ENCODE data around the gene CBY1.

The CBY1 gene

DNA sequence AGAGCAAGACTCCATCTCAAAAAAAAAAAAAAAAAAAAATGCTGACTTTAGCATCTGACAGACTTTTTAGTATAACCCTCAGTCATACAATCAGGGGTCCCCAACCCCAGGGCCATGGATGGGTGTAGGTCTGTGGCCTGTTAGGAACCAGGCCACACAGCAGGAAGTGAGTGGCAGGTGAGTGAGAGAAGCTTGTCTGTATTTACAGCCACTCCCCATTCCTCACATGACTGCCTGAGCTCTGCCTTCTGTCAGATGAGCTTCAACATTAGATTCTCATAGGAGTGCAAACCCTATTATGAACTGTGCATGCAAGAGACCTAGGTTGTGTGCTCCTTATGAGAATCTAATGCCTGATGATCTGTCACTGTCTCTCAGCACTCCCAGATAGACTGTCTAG, 3.6 kb upstream of the CBY1 start:
- H3K18ac ChIP-seq (ENCODE audit: low read length) = no peak overlapping the region
- H3K36me3 ChIP-seq (ENCODE audit: control insufficient read depth, insufficient read depth, low read length) = no peaks in the 10 kb centered on the region
- no peak overlapping the region for H3K4ac ChIP-seq (ENCODE audit: low read depth, low read length)
- H2BK5ac ChIP-seq (ENCODE audit: low read length) = no peak overlapping the region
- H3K4me1 ChIP-seq (ENCODE audit: control insufficient read depth, low read depth, low read length) = no peaks in the 10 kb centered on the region
- H3K27ac ChIP-seq (ENCODE audit: low read depth, low read length) = no peak overlapping the region
- no peak overlapping the region for H3K9ac ChIP-seq (ENCODE audit: low read length)
- no peak overlapping the region for H3K23ac ChIP-seq (ENCODE audit: low read length)
- H3K4me3 ChIP-seq (ENCODE audit: low read length) = no peak overlapping the region
- no peaks in the 10 kb centered on the region for H3K27me3 ChIP-seq (ENCODE audit: insufficient read depth, low read length, poor library complexity)
- H3K56ac ChIP-seq (ENCODE audit: low read length) = no peak overlapping the region
- peaks cover 2% of the 10 kb centered on the region for H3K79me1 ChIP-seq (ENCODE audit: low read length)
- H2BK120ac ChIP-seq (ENCODE audit: low read depth, low read length) = no peak overlapping the region
- no peak overlapping the region for H2AK5ac ChIP-seq (ENCODE audit: low read length)
- no peaks in the 10 kb centered on the region for H3K79me2 ChIP-seq (ENCODE audit: control insufficient read depth, insufficient read depth, low read length)
- H4K8ac ChIP-seq (ENCODE audit: low read depth, low read length) = no peak overlapping the region
- H4K5ac ChIP-seq (ENCODE audit: low read length) = no peak overlapping the region
- H2BK15ac ChIP-seq (replicated peaks; ENCODE audit: low read depth) = no peak overlapping the region
- no peak for DNase-seq
- H3K4me2 ChIP-seq (ENCODE audit: low read length) = no peak overlapping the region

DNA sequence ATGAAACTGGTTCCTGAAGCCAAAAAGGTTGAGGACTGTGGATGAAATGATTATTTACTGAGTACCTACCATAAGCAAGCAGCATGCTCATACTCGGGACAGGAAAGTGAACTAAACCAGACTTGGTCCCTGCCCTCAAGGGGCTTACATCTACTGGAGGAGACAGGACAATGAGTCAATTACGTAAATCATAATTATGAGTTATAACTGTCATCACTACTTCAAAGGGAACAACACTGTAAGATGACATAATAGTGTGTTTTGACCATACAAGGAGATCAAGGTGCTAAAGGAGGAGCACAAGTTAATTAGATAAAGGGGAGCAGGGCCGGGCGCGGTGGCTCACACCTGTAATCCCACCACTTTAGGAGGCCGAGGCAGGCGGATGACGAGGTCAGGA, 2.7 kb upstream of the CBY1 start:
- Histone ChIP-seq H4K5ac (ENCODE audit: low read length) (no peak overlapping the region), H2BK15ac (replicated peaks; ENCODE audit: low read depth) (no peak overlapping the region), H2BK120ac (ENCODE audit: low read depth, low read length) (no peak overlapping the region), H3K4ac (ENCODE audit: low read depth, low read length) (no peak overlapping the region), H3K4me3 (ENCODE audit: low read length) (no peak overlapping the region), H2BK5ac (ENCODE audit: low read length) (no peak overlapping the region), H3K56ac (ENCODE audit: low read length) (no peak overlapping the region), H3K4me1 (ENCODE audit: control insufficient read depth, low read depth, low read length) (no peaks in the 10 kb centered on the region), H3K27me3 (ENCODE audit: insufficient read depth, low read length, poor library complexity) (no peaks in the 10 kb centered on the region), H2AK5ac (ENCODE audit: low read length) (no peak overlapping the region), H3K36me3 (ENCODE audit: control insufficient read depth, insufficient read depth, low read length) (no peaks in the 10 kb centered on the region), H3K9ac (ENCODE audit: low read length) (no peak overlapping the region), H3K27ac (ENCODE audit: low read depth, low read length) (no peak overlapping the region), H3K79me2 (ENCODE audit: control insufficient read depth, insufficient read depth, low read length) (no peaks in the 10 kb centered on the region), H3K4me2 (ENCODE audit: low read length) (no peak overlapping the region), H3K23ac (ENCODE audit: low read length) (no peak overlapping the region), H4K8ac (ENCODE audit: low read depth, low read length) (no peak overlapping the region), H3K79me1 (ENCODE audit: low read length) (peaks cover 2% of the 10 kb centered on the region), H3K18ac (ENCODE audit: low read length) (no peak overlapping the region)
- no peak for DNase-seq
- no CpG with 5 or more reads among the region's 8 CpGs for WGBS (ENCODE audit: extremely low coverage, insufficient coverage, low lambda C conversion rate)

DNA sequence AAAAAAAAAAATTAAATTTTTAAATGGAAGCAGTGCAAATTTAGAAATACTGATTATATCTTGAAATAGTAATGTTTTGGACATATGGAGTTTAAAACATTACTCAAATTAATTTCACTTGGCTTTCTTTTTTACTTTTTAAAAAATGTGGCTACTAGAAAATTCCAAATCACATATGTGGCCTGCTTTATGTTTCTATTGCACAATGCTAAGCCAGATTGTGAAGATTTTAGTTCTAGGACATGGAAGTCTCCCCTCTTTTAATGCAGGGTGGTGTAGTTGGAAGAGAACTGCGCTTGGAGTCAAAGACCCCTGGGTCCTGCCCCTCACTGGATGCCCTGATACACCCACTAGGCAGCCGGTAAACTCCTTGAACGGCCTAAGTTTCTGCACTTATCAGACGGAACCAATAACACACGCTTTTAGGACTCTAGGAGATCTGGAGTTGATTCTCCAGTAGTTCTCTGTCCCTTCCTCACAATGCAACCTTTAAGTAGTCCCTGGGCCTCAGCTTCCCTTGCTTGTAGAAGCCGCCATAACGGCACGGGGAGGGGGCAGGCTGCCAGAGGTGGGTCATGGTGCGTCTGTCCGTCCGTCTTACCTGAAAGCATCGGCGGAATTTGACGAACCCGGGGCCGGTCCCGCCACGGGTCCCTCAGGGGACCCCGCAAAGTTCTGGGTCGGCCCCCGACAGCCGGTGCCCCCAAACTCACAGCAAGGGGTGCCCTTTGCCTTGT, 751 bp upstream of the CBY1 start:
- DNase-seq = no peak
- H3K4me3 ChIP-seq (ENCODE audit: low read length) = peak overlapping the region; percentile 67

DNA sequence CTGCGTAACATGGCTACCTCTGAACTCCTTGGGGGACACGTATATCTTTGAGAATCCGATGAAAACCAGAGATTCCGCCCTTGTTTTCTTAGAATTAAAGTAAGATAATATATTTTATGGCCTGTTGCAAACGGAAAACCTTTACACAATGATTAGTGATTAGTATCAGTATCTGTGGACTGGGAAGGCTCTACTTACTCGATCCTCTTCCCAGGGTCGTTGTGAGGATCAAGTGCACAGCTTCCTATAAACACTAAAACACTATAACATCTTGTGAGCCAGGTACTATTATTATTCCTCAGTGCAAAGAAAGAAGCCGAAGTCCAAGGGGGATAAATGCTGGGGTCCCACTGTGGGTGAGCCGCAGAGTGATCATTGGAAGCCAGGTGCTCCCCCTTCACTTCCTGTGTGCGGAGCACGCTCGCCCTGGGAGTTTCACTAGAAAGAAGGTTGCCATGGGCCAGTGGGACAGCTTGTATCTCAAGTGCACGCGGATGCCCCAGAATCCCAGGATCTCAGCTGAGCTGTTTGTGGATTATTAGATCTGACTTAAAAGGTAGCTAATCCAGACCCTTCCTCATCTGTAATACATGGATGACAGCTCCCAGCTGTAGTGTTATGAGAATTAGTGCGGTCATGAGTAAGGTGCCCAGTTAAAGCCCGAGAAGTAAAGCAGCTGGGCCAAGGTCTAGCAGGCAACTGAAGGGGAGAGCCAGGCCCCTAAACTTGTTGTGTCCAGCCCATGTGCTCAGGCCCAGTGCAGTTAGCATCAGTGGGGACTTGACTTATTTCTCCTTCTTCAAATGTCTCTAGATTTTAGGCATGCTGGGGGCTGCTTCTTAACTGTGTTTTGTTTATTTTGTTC, 839 bp downstream of the CBY1 start:
- Histone ChIP-seq H2BK120ac (ENCODE audit: low read depth, low read length) (no peak overlapping the region), H2AK5ac (ENCODE audit: low read length) (no peak overlapping the region), H3K36me3 (ENCODE audit: control insufficient read depth, insufficient read depth, low read length) (no peaks in the 10 kb centered on the region), H3K79me1 (ENCODE audit: low read length) (peaks cover 2% of the 10 kb centered on the region), H3K9ac (ENCODE audit: low read length) (peak overlapping the region; percentile 86), H3K4me3 (ENCODE audit: low read length) (peak overlapping the region; percentile 90), H4K5ac (ENCODE audit: low read length) (no peak overlapping the region), H3K4ac (ENCODE audit: low read depth, low read length) (no peak overlapping the region), H3K27me3 (ENCODE audit: insufficient read depth, low read length, poor library complexity) (no peaks in the 10 kb centered on the region), H3K23ac (ENCODE audit: low read length) (no peak overlapping the region), H2BK15ac (replicated peaks; ENCODE audit: low read depth) (no peak overlapping the region), H2BK5ac (ENCODE audit: low read length) (no peak overlapping the region), H4K8ac (ENCODE audit: low read depth, low read length) (no peak overlapping the region), H3K18ac (ENCODE audit: low read length) (no peak overlapping the region), H3K79me2 (ENCODE audit: control insufficient read depth, insufficient read depth, low read length) (no peaks in the 10 kb centered on the region), H3K27ac (ENCODE audit: low read depth, low read length) (no peak overlapping the region), H3K4me1 (ENCODE audit: control insufficient read depth, low read depth, low read length) (no peaks in the 10 kb centered on the region), H3K56ac (ENCODE audit: low read length) (peak overlapping the region; percentile 95), H3K4me2 (ENCODE audit: low read length) (peak overlapping the region; percentile 88)
- DNase-seq = peak; percentile 51
- no CpG with 5 or more reads among the region's 16 CpGs for WGBS (ENCODE audit: extremely low coverage, insufficient coverage, low lambda C conversion rate)

More for the DNA sequence above, 751 bp upstream of the CBY1 start:
- Histone ChIP-seq H3K27ac (ENCODE audit: low read depth, low read length) (no peak overlapping the region), H2BK120ac (ENCODE audit: low read depth, low read length) (no peak overlapping the region), H3K56ac (ENCODE audit: low read length) (peak overlapping the region; percentile 31), H3K4me2 (ENCODE audit: low read length) (peak overlapping the region; percentile 6), H3K9ac (ENCODE audit: low read length) (peak overlapping the region; percentile 42), H3K79me2 (ENCODE audit: control insufficient read depth, insufficient read depth, low read length) (no peaks in the 10 kb centered on the region), H3K4me1 (ENCODE audit: control insufficient read depth, low read depth, low read length) (no peaks in the 10 kb centered on the region), H3K23ac (ENCODE audit: low read length) (no peak overlapping the region), H2AK5ac (ENCODE audit: low read length) (no peak overlapping the region), H4K8ac (ENCODE audit: low read depth, low read length) (no peak overlapping the region), H3K4ac (ENCODE audit: low read depth, low read length) (no peak overlapping the region), H3K27me3 (ENCODE audit: insufficient read depth, low read length, poor library complexity) (no peaks in the 10 kb centered on the region), H3K79me1 (ENCODE audit: low read length) (peaks cover 2% of the 10 kb centered on the region), H4K5ac (ENCODE audit: low read length) (no peak overlapping the region), H3K36me3 (ENCODE audit: control insufficient read depth, insufficient read depth, low read length) (no peaks in the 10 kb centered on the region), H2BK15ac (replicated peaks; ENCODE audit: low read depth) (no peak overlapping the region), H3K18ac (ENCODE audit: low read length) (no peak overlapping the region), H2BK5ac (ENCODE audit: low read length) (no peak overlapping the region)
- WGBS (ENCODE audit: extremely low coverage, insufficient coverage, low lambda C conversion rate) = no CpG with 5 or more reads among the region's 22 CpGs

DNA sequence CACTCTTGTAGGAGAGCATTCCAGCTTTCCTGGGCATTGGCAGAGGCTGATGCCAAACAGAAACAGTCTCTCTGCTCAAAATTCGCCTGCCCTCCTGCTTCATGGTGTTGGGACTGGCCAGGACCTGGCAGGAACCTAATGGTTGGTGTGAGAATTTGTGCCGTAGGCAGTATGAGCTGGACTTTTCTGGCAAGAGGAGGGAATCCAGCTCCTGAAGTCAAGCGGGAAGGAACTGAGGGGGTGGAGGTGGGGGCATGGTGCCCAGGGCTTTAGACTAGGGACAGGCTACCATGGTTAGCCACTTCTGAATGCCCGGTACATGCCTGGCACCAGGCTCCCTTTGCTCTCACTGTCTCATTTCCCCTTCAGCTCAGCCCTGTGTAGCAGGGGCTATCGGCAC, 18.4 kb downstream of the CBY1 start:
- no peaks in the 10 kb centered on the region for H3K27me3 ChIP-seq (ENCODE audit: insufficient read depth, low read length, poor library complexity)
- no peak overlapping the region for H4K5ac ChIP-seq (ENCODE audit: low read length)
- H2BK5ac ChIP-seq (ENCODE audit: low read length) = no peak overlapping the region
- no peaks in the 10 kb centered on the region for H3K79me2 ChIP-seq (ENCODE audit: control insufficient read depth, insufficient read depth, low read length)
- no peaks in the 10 kb centered on the region for H3K4me1 ChIP-seq (ENCODE audit: control insufficient read depth, low read depth, low read length)
- no peak overlapping the region for H2BK120ac ChIP-seq (ENCODE audit: low read depth, low read length)
- no peak overlapping the region for H3K23ac ChIP-seq (ENCODE audit: low read length)
- no peak overlapping the region for H4K8ac ChIP-seq (ENCODE audit: low read depth, low read length)
- DNase-seq = no peak
- WGBS (ENCODE audit: extremely low coverage, insufficient coverage, low lambda C conversion rate) = no CpG with 5 or more reads among the region's 5 CpGs
- no peak overlapping the region for H3K4ac ChIP-seq (ENCODE audit: low read depth, low read length)
- H3K18ac ChIP-seq (ENCODE audit: low read length) = no peak overlapping the region
- H3K4me2 ChIP-seq (ENCODE audit: low read length) = no peak overlapping the region
- H3K27ac ChIP-seq (ENCODE audit: low read depth, low read length) = no peak overlapping the region
- no peak overlapping the region for H3K56ac ChIP-seq (ENCODE audit: low read length)
- no peak overlapping the region for H2BK15ac ChIP-seq (replicated peaks; ENCODE audit: low read depth)
- H3K79me1 ChIP-seq (ENCODE audit: low read length) = no peaks in the 10 kb centered on the region
- no peak overlapping the region for H2AK5ac ChIP-seq (ENCODE audit: low read length)
- H3K36me3 ChIP-seq (ENCODE audit: control insufficient read depth, insufficient read depth, low read length) = peaks cover 4% of the 10 kb centered on the region
- H3K9ac ChIP-seq (ENCODE audit: low read length) = no peak overlapping the region
- H3K4me3 ChIP-seq (ENCODE audit: low read length) = no peak overlapping the region

Measured in mesendoderm (in vitro differentiated cells).